ENCODE measurements around the gene FAM117A. TPM values are rescaled to one million over a fixed set of nuclear protein-coding genes. Genes with fewer than 3 reads are reported as not detected.

FAM117A gene
- total RNA-seq, 2 experiments from 2014 or later, result 19.7 to 23.0 TPM

DNA sequence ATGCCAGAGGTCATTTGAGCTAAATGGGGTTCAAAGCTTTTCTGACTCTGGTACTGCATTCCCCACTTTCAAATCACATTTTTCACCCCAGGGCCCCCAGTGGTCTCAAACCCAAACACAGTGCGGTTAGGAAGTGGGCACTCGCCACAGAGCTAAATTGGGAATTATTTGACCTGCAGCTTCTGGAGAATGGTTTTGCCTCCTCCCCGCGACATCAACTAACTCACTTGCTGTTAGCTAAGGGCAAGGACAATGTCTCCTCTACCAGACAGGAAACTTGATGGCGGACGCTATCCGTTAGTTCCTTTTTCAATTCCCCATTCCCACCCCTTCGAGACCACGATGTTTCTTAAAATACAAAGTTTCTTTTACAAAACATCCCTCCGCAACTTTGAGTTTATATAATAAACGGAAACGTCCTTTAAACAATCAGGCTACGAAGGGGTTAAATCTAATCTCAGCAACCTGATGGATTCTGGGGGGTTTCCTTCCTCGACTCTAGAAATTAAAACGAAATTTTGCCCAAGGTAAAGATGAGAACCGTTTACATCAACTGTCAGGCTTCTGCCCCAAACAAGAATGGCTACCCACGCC lies 24.1 kb upstream of the FAM117A start:
- intact Hi-C loops (cut with micrococcal nuclease), result loop anchor here (2.0 to 10.0 kb wide), 2 partner anchors 79 to 213 kb away; partner anchors contain the start of gene NXPH3
- no peaks in the 10 kb centered on the region for H3K9me3 Mint-ChIP-seq
- ATAC-seq (no peak), DNase-seq (peak; percentile 26)
- ChIA-PET POLR2A (interaction anchor here (0.7 to 3.3 kb wide), 20 partner anchors 10 to 209 kb away, joined by 3 to 19 read pairs (median 4); partner anchors contain the start of genes FAM117A and SLC35B1), CTCF (interaction anchor here (0.9 to 4.1 kb wide), 9 partner anchors 11 to 218 kb away, joined by 3 to 26 read pairs (median 5); partner anchors contain the start of genes FAM117A and SLC35B1)
- TF ChIP-seq, protein P1, sequence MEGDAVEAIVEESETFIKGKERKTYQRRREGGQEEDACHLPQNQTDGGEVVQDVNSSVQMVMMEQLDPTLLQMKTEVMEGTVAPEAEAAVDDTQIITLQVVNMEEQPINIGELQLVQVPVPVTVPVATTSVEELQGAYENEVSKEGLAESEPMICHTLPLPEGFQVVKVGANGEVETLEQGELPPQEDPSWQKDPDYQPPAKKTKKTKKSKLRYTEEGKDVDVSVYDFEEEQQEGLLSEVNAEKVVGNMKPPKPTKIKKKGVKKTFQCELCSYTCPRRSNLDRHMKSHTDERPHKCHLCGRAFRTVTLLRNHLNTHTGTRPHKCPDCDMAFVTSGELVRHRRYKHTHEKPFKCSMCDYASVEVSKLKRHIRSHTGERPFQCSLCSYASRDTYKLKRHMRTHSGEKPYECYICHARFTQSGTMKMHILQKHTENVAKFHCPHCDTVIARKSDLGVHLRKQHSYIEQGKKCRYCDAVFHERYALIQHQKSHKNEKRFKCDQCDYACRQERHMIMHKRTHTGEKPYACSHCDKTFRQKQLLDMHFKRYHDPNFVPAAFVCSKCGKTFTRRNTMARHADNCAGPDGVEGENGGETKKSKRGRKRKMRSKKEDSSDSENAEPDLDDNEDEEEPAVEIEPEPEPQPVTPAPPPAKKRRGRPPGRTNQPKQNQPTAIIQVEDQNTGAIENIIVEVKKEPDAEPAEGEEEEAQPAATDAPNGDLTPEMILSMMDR (IDR thresholded peaks at IDR 0.05), result no peak
- peak overlapping the region; percentile 94 for H3K4me3 Mint-ChIP-seq
- peaks cover 34% of the 10 kb centered on the region for H3K36me3 Mint-ChIP-seq (ENCODE audit: low read depth)
- H3K27me3 Mint-ChIP-seq, result no peaks in the 10 kb centered on the region
- H3K27ac Mint-ChIP-seq, result peak overlapping the region; percentile 99
- H3K4me1 Mint-ChIP-seq (ENCODE audit: low read depth), result peaks cover 45% of the 10 kb centered on the region

DNA sequence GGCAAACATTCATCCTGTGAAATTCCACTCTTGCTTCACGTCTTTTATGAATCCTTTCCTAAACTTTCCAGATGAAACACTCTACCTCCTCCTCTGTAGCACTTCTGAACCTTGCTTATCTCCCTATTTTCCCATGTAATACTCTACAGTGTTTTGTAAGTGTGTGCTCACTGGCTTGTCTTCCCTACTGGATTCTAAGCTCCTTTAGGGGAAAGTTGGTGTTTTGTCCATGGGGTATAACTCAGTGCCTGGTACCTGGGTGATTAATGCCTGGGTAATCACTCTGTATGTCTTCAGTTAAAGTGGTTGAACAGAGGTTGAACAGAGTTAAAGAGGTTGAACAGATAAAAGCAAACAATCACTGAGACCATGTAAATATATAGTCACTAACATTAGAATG lies 20.7 kb upstream of the FAM117A start:
- H3K27me3 Mint-ChIP-seq, result no peaks in the 10 kb centered on the region
- ChIA-PET CTCF (interaction anchor here (1.7 to 2.0 kb wide), 2 partner anchors 69 to 228 kb away, joined by 4 to 6 read pairs; no protein-coding TSS in a partner anchor), POLR2A (no interaction called here)
- H3K36me3 Mint-ChIP-seq (ENCODE audit: low read depth), result peaks cover 9% of the 10 kb centered on the region
- ATAC-seq (no peak), DNase-seq (no peak)
- H3K9me3 Mint-ChIP-seq, result no peaks in the 10 kb centered on the region
- no peak overlapping the region for H3K27ac Mint-ChIP-seq
- no peak overlapping the region for H3K4me3 Mint-ChIP-seq
- peaks cover 20% of the 10 kb centered on the region for H3K4me1 Mint-ChIP-seq (ENCODE audit: low read depth)
- intact Hi-C loops (cut with micrococcal nuclease), result loop anchor here (10.0 kb wide), 1 partner anchor 210 kb away; the partner anchor contains the start of gene NXPH3
- TF ChIP-seq, protein P1 (IDR thresholded peaks at IDR 0.05), result no peak

DNA sequence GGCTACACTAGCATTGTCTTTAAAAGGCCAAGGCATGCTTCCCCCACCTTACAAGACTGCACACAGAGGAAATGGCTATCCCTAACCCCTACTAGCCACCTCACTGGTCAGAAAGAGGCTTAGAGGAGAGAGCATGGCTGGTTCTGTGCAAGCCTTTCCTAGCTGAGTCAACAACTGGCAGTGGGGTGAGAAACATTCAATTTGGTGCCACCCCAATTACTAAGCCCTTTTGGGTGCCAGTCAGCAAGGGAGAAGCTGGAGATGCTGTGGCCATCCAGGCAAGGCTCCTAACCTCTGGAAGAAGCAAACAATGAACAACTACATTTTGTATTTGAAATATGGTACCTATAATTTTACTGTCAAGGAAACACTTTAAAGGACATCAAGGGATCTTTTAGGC lies 19.9 kb upstream of the FAM117A start:
- H3K4me1 Mint-ChIP-seq (ENCODE audit: low read depth), result peaks cover 18% of the 10 kb centered on the region
- TF ChIP-seq, protein P1 (IDR thresholded peaks at IDR 0.05), result no peak
- H3K4me3 Mint-ChIP-seq, result no peak overlapping the region
- DNase-seq, result no peak
- no peak overlapping the region for H3K27ac Mint-ChIP-seq
- ChIA-PET POLR2A (interaction anchor here (1.0 kb wide), 1 partner anchor 38 kb away, joined by 4 read pairs; no protein-coding TSS in a partner anchor), CTCF (interaction anchor here (1.7 to 2.0 kb wide), 2 partner anchors 69 to 228 kb away, joined by 4 to 6 read pairs; no protein-coding TSS in a partner anchor)
- intact Hi-C loops (cut with micrococcal nuclease), result loop anchor here (10.0 kb wide), 1 partner anchor 209 kb away; the partner anchor contains the start of gene NXPH3
- ATAC-seq, result no peak
- no peaks in the 10 kb centered on the region for H3K9me3 Mint-ChIP-seq
- H3K36me3 Mint-ChIP-seq (ENCODE audit: low read depth), result peaks cover 2% of the 10 kb centered on the region
- no peaks in the 10 kb centered on the region for H3K27me3 Mint-ChIP-seq

DNA sequence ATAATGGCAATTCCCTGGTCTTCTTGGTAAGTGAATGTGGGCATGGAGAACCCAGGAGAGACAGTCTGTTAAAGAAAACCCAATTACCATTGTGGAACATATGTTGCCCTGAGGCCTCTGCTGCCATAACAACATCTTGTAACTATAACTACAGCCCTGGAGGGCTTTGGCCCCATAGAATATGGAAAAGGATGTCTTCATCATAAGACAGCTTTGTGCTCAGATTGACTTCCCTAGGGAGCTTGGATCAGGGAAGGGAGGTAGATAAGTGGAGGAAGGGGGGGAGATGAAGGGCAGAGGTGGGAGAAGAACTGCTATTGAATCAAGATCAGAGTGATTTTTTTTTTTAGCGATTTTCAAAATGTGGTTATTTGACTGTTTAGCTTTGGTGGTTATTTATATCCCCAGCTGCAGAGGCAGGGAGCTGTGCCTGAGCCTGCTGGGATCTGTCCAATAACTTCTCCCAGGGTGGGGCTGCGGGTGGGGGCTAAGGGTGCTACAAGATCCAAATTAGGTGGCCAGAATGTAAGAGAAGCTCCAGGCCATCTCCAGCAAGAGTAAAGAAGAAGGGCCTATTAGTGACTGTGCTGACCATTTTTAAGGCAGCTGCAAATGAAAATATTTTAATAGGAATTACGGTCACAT lies 19.3 kb upstream of the FAM117A start:
- DNase-seq (no peak), ATAC-seq (no peak)
- Mint-ChIP-seq H3K4me1 (ENCODE audit: low read depth) (peaks cover 16% of the 10 kb centered on the region), H3K4me3 (no peak overlapping the region), H3K27me3 (no peaks in the 10 kb centered on the region), H3K36me3 (ENCODE audit: low read depth) (peaks cover 1% of the 10 kb centered on the region), H3K27ac (no peak overlapping the region), H3K9me3 (no peaks in the 10 kb centered on the region)
- intact Hi-C loops (cut with micrococcal nuclease), result loop anchor here (10.0 kb wide), 1 partner anchor 208 kb away; the partner anchor contains the start of gene NXPH3
- CTCF ChIA-PET, result interaction anchor here (0.9 to 2.0 kb wide), 4 partner anchors 68 to 227 kb away, joined by 3 to 6 read pairs (median 4); partner anchors contain the start of gene NXPH3
- POLR2A ChIA-PET, result interaction anchor here (1.0 kb wide), 1 partner anchor 39 kb away, joined by 4 read pairs; no protein-coding TSS in a partner anchor
- TF ChIP-seq, protein P1 (IDR thresholded peaks at IDR 0.05), result no peak
